Measurements from ENCODE around the gene PFKFB2.
A peak's percentile ranks its signal among the peaks of the same experiment; 100 is the strongest.
"Not testable (repeated sequence)": the region's sequence is repeated elsewhere in the genome, so short reads cannot be mapped to it uniquely, and the experiment has no call there.

PFKFB2 gene

DNA sequence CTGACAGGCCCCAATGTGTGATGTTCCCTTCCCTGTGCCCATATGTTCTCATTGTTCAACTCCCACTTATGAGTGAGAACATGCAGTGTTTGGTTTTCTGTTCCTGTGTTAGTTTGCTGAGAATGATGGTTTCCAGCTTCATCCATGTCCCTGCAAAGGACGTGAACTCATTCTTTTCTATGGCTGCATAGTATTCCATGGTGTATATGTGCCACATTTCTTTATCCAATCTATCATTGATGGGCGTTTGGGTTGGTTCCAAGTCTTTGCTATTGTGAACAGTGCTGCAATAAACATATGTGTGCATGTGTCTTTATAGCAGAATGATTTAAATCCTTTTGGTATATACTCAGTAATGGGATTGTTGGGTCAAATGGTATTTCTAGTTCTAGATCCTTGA lies 11.7 kb upstream of the PFKFB2 start:
- DNase-seq: not testable (repeated sequence)

DNA sequence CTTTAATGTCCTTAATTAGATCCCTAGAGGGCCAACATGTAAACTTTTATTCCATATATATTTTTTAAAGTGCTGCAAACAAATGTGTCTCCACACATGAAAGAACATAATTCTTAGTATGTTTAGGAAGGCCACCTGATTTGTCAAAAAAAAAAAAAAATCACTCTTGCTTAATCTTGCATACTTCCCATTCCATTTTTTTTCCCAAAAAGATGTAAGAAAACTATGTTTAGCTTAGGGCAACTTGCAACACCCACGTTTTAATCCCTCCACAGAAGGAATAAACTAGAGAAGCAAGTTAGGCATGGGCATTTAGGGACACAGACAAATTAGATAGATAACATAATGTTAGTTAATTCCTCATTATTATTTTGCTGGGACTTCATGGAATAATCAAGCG lies 7.6 kb upstream of the PFKFB2 start:
- DNase-seq: no peak

DNA sequence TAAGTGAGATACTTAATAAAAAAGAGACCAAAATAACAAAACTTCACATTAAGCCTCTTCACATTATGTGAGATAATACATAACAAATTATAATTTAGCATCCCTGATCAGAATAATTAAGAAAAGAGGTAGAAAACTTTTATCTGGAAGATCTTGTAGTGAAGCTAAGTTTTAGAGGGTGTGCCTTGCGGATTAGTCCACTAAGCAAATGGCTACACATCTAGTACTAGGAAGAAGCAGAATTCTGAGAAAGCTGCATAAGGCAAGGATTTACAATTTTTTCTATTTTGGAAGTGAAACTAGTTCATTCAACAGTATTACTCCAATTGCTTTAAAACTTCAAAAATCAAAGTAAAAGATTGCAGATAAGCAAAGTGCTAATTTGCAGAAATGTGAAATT lies 5.6 kb upstream of the PFKFB2 start:
- no peak for DNase-seq

DNA sequence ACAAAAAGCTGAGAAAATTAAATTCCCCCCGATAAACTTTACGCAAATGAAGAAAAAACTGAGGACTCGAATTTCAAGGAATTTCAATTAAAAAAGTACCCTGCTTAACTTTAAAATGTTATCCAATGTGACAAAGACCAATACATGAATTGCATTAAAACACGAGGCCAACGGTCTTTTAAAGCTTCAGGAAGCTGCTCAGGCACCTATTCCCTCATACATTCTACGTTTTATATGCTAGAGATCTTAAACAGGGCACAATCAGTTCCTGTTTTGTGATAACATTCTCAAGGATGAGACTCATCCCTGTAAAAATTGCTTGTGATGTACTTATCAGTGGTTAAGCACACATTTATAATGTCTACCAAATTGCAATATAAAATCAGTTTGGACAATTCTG lies 5.0 kb upstream of the PFKFB2 start:
- DNase-seq: no peak

DNA sequence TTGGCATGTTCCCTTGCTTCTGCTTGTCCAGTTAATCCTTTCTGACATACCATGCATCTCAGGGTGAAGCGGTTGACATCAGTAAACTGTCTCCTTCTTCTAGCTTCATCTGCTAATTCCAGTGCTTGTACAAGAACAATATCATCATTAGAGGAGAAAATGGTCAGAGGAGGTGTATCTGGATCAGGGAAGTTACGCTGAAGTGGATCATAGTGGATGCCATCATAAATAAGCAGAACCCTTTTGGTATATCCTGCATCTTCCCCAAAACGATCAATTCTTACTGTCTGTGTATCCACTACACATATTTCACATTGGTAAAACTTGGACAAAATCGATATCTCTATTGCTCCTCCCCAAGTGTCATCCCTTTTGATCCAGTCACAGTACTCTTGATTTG lies 4.0 kb upstream of the PFKFB2 start:
- no peak for DNase-seq

DNA sequence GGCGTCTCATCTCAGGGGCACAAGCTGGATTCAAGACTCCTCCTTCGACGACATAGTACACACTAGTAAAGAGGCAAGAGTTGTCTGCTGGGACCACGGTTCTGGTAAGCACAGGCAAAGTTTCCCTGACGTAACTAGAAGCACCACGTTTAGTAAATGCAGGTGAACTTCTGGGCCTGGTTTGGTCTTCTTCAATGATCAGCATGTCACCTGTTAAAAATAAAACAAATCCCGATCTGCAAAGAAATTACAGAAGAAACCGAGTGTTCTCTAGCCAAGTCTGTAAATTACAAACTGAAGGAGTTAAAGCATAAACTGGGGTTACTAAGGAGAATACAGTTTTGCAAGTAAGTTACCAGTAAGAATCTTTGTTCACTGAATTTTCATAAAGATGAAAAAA lies 3.6 kb upstream of the PFKFB2 start:
- DNase-seq: no peak

DNA sequence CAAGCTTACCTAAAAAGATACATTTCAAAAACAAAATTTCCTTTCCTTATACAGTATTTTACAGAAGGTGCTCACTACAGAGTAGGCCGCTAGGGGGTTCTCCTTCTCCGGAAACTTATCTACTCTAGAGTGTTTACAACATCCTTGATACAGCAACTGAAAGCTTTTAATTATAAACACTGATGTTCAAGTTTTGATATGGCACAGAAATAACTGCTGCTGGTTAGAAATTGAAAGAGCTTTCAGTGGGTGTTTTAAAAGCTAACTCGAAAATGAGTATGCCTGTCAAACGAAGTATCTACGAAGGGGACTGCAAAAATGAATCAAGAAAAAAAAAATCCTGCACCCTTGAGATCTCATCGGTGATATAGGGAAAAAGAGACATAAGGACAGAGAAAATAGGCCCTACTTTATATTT lies 3.1 kb upstream of the PFKFB2 start:
- no peak for DNase-seq

DNA sequence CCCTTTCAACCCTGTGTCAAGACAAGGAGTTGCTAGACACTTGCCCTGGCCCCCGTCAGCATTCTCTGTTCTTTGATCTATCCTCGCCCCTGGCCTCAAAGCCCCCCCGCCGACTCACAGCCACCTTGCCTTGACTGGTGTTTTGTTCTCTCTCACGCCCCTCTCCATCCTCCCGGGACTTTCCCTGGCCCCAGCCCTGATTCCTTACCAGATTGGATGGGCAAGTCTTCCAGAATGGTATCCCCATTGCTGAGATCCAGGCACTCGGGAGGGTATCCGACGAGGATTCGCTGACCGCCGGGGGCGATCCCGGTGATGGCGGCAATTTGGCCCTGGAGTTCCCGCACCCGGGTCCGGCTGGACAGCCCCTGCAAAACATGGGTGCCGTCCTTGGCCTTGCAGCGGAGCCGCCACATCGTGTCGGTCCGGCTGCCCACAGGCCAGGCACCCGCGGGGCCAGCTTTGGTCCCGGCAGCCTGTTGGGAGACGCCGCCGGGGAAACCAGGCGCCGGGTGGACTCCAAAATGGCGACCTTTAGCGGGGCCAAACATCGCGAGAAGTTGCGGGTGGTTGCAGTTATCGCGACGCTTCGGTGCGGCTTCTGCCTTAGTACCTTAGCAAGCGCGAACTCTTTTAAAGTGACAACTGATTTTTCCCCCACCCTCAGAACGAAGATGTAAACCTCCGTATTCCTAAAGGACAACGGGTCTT lies 2.4 kb upstream of the PFKFB2 start:
- peak; percentile 94 for DNase-seq

DNA sequence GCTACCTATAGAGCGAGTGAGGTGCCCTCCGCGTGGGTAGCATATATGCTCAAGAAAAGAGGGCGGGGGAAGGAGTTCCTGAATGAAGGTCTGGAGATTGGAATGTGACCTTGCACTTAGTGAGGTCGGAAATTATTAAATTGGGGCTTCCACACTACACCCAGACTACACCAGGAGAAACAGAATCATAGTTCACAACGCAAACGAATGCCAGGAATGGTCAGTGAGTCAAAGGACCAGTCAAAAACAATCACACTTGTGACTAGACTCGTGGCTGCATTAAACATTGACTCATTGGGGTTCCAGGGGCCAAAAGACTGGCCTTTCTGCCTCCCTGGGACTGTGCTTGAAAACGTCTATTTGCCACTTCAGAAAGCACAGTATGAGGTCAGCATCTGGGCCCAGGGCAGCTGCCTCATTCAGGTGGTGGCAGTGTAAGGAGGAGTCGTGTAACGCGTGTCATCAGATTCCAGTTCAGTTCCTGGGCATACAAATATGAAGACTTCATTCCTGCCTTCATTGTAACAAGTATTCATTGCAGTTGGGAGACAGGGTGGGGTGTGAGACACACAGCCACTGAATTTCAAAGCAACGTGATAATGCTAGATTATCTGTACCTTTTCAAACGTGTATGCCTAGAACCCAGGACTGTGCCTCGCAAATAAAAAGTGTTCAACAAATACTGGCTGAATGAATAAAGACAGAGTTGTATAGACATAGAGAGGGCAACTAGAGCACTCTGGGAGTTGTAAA lies 1.7 kb upstream of the PFKFB2 start, which contains the start of gene YOD1:
Gene YOD1, minus strand, starts transcription at position 18 of the 753 bp plus-strand sequence. CDS start 178 bp downstream, outside the sequence.
- DNase-seq: no peak

DNA sequence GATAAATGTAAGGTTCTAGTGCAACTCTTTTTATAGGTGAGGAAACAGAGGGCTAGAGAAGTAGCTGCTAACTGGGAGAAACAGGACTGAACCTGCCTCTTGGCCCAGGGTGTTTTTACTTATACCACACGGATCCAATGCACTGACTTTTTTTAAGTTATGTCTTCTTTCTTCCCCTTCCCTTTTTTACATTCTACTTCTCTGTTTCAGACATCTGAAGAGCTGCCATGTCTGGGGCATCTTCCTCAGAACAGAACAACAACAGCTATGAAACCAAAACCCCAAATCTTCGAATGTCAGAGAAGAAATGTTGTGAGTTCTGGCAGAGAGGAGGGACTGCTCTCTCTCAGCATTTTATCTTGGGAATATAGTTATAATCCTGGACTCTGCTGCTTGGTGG lies 1.4 kb downstream of the PFKFB2 start:
- DNase-seq: no peak

DNA sequence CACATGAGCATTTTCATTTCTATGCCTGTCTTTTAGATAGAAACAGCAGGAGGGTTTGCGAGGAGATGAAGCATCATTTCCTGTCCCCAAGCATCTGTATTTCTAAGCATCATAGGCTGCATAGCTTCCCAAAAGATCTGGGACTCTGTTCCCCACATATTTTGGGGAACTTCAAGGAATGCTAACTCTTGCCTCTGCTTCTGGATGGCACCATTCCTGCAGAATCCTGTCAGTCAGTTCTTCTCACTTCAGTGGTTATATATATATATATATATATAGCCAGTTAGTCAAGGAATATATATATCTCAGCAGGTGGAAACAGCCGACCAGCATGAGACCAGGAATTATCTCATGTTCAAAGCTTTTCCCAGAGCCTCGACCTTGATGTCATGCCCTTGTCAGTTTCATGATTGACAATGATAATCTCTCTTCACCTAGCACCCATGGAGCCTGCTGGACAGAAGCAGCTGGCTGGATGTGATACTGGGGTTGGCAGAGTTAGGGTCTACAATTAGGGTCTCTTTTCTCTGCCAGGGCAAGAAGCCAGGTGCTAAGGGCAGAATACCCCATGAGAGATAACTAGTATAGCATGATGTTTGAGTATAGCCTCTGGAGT lies 2.4 kb downstream of the PFKFB2 start:
- DNase-seq: no peak

DNA sequence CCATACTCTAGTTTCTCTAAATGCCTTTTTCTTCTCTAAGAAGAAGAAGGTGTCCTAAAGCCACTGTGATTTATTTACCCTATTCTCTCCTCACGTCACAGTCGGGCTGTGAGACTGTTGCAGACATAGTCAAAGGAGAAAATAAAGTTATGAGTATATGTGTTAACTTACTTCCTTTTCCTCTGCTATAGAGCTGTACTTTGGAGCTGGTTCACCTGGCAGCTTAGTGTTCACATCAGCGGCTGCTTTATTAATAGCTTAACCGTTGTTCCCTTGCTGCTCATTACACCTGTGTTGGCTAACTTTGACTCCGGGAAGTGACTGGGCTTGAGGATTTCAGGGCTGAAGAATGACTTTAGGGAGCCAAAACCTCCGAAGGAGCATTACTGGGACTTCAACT lies 3.6 kb downstream of the PFKFB2 start:
- no peak for DNase-seq

DNA sequence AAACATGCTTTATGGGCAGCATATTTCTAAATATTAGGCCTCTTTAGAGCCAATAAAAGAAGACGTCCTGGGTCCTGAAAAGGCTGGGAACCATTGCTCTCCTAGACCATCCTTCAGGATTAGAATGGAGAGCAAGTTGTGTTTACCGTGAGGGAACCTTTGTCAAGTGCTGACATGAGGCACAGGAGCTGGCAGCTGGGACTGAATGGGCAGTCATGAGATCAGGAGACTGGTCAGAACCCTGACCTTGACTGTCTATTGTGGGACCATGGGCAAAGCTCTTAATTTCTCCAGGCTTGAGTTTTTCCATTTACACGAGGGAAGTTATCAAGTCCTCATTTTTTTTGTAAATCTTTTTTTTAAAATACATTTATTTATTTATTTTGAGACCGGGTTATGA lies 5.2 kb downstream of the PFKFB2 start:
- no peak for DNase-seq

DNA sequence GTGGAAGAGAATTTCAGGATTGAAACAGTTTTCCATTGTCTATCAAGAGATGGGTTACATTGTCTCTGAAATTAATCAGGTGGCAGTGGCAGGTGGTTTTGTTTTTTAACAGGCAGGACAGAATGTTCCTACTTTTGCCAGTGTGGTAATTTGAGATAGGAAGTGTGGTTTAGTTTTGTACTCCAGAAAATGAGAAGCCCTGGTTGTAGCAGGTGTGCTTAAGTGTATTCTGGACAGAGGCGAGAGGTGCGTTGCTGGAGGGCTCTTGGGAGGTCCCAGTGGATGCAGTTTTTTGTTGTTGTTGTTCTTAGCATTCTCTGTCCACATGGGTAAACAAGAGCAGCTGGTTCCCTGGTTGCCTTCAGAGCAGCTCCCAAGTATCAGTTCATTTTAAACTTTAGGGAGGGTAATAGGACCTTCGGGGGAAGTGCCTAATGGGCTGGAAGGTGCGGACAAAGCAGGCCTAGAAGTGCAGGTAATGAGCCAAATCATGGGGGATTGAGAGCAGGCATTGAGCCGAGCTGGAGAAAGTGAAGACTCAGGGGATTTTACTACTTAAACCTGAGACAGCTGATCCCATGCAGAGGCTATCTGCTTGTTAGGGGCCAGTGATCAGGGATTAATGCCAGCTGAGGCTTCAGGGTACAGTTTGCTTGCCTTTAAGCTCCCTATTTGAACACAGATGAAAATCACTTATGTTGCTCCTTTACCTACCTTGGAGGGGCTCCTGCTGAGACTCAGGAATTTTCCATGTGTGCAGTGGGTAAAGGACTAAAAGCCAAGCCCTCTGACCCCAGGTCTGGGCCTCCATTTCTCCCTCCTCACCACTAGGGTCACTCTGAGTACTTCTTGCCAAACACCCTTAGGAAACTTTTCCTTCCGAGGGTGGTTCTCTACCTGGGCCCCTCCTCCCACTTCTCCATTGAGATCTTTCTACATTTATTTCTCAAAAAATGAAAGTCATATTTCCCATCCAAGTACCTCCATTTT lies 6.1 kb downstream of the PFKFB2 start:
- no peak for DNase-seq

DNA sequence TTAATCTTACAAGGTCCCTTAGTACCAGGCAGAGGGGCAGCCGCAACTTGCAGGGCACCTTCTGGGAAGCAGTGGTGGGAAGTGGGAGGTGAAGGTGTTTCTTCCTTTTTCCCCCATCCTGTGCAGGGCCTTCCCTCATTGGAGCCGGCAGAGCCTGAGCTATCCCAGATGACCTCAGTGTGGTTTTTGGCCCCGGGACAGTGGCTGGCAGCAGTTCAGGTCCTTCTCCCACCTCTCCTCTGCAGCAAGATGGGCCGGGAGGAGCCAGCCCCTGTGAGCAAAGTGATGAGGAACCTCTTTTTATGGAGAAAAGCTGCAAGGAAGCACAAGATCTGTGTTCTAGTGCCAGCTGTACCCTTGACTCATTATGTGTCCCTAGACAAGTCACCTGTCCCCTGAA lies 6.8 kb downstream of the PFKFB2 start:
- DNase-seq: no peak

DNA sequence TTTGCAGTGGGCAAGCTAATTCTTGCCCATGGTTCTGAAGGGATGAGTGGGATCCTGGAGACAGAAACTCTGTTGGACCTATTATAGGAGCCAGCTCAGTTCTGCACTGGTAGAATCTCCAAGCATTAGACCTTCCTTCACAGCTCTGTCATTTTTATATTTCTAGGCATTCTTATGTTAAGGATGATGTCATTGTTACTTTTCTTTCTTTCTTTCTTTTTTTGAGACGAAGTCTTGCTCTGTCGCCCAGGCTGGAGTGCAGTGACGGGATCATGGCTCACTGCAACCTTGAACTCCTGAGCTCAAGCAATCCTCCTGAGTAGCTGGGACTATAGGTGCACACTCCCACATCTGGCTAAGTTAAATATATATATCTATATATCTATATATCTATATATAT lies 7.5 kb downstream of the PFKFB2 start:
- DNase-seq: no peak

DNA sequence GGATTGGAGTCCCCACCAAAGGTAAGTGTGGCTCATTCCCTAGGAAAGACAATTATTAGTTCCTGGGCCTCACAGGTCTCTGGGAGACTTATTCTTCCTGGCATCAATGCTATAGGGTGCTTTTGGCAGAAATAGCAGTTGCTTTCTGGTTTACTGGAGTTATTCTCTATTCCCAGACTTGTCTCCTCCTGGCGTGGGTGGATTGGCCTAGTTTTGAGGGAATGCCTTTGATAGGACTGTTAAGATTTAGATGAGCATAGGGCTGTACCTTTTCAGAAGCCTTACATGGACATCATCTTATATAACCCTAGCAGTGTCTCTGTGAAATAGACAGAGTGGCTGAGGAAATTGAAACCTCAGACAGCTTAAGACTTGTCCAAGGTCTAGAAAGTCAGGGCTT lies 9.0 kb downstream of the PFKFB2 start:
- no peak for DNase-seq

DNA sequence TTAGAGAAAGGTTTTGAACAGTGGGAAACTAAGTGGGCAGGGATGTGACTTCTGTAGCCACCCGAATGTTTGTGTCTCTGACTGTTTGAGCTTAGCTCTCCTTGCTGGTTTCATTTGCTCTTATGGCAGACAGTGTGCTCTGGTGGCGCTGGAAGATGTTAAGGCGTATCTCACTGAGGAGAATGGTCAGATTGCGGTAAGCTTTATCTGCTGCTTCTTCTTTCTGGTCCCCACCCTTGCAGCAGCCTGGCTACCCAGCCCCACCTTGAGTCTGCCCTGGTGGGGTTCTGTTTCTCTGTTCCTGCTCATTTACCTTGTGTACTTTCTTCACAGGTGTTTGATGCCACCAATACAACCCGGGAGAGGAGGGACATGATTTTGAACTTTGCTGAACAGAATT lies 9.9 kb downstream of the PFKFB2 start:
- no peak for DNase-seq

DNA sequence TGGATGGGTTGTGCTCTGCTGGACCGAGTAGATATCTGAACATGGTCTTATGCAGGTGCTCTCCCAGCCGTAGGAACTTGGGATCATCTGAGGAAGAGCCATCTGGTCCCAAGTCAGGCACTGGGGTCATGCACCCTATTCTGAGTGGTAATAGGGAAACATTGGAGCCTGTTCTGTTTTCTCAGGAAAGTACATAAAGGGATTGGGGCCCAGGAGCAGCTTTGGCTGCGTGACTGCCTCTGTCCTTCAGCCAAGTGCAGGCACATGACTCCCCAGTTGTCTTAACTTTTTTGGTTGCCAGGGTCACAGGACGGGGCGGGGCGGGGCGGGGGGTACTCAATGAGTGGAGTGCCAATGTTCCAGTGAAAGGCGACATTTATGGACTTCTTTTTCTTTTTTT lies 11.5 kb downstream of the PFKFB2 start:
- no peak for DNase-seq

DNA sequence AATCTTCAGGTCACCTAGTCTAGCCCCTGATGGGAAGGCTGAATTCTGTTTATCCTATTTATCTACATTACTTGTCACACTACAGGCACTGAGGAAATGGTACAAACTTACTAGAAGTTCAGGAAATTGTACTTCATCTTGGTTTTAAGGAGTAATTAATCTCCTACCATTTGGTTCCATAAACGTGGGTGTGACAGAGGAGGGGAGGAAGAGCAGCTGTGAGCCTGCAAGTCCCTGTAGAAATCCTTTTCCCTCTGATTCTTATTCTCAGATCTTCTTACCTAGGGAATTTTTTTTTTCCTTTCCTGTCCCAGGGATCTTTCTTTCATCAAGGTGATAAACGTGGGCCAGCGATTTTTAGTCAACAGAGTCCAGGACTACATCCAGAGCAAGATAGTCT lies 14.1 kb downstream of the PFKFB2 start:
- DNase-seq: no peak

DNA sequence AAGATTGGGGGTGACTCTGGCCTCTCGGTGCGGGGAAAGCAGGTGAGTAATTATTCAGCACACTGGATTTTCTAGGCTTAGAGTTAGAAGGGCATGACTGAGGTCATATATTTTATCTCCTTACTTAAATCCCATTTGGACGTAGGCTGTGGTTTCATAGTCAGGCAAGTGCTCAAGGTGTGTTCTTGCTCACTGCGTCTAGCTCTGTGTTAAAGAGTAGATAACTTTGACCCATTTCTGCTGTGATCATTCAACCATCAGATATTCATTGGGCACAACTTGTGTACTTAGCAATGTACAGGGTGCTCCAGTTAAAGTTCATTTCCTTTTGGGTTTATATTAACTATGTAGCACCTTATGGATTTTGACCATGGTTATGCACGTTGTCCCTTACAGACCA lies 14.6 kb downstream of the PFKFB2 start:
- no peak for DNase-seq

DNA sequence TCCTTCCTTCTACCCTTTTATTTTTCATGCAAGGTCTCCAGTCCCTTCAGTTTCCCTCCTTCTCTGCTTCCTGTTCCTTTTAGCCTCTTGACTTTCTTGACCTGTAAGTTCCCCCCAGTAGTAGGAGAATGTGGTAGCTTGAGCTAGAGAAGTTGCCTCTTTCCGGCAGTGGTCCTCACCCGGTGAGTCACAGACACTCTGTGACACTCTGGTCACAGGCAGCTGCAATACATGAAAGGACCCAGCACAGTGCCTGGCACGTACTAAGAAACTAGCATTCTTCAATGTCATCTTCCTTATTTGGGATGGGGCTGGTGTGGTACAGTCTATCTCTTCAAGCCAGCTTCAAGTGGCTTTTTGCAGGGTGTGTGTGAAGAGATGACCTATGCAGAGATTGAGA lies 16.0 kb downstream of the PFKFB2 start:
- DNase-seq: no peak
